Trophoblast cell (in vitro differentiated cells and primary cell): ENCODE data around the gene EXOC4.

Source experiments
- DNase-seq, 2 donors: peaks; one replicate each; pipeline ENCODE4 v3.0.0-alpha.2; 2016
- H2AFZ ChIP-seq: 2 replicates; pipeline ENCODE4 v1.6.1; 2013; ENCODE audit warnings: low read length, moderate library complexity, mild to moderate bottlenecking; ENCODE audit not compliant: insufficient read depth, poor library complexity
- H2AK5ac ChIP-seq: 2 replicates; pipeline ENCODE4 v1.6.1; 2013; ENCODE audit warnings: mild to moderate bottlenecking, low read length
- H2BK120ac ChIP-seq: 2 replicates; pipeline ENCODE4 v1.6.1; 2013; ENCODE audit warnings: low read length, mild to moderate bottlenecking, moderate library complexity; ENCODE audit not compliant: insufficient read depth, poor library complexity
- H2BK12ac ChIP-seq: 2 replicates; pipeline ENCODE4 v1.6.1; 2013; ENCODE audit warnings: mild to moderate bottlenecking, low read length, moderate library complexity
- H2BK5ac ChIP-seq: 2 replicates; pipeline ENCODE4 v1.6.1; 2013; ENCODE audit warnings: low read length, low read depth, moderate library complexity, mild to moderate bottlenecking; ENCODE audit not compliant: poor library complexity
- H3K14ac ChIP-seq: 2 replicates; pipeline ENCODE4 v1.6.1; 2013; ENCODE audit warnings: mild to moderate bottlenecking, low read length
- H3K18ac ChIP-seq: 2 replicates; pipeline ENCODE4 v1.6.1; 2013; ENCODE audit warnings: mild to moderate bottlenecking, low read length
- H3K23ac ChIP-seq: 2 replicates; pipeline ENCODE4 v1.6.1; 2013; ENCODE audit warnings: low read length
- H3K27ac ChIP-seq: 2 replicates; pipeline ENCODE4 v1.5.1; 2013; ENCODE audit warnings: low read depth, mild to moderate bottlenecking, inconsistent platforms, low read length, moderate library complexity
- H3K27me3 ChIP-seq: 2 replicates; pipeline ENCODE4 v1.6.1; 2013; ENCODE audit warnings: inconsistent platforms, mild to moderate bottlenecking, low read length, moderate library complexity; ENCODE audit not compliant: insufficient read depth
- H3K36me3 ChIP-seq, 2 experiments: 1 replicate in 1 of 2; 2 replicates in 1 of 2; pipeline ENCODE4 v1.6.1; 2013; ENCODE audit warnings: low read length in 2 of 2, mild to moderate bottlenecking in 2 of 2, moderate library complexity in 1 of 2; ENCODE audit not compliant: insufficient read depth in 2 of 2, control insufficient read depth in 1 of 2
- H3K4ac ChIP-seq: 2 replicates; pipeline ENCODE4 v1.6.1; 2013; ENCODE audit warnings: low read depth, mild to moderate bottlenecking, low read length, moderate library complexity
- H3K4me1 ChIP-seq, 2 experiments: 1 replicate in 1 of 2; 2 replicates in 1 of 2; pipeline ENCODE4 v1.6.1; 2013; ENCODE audit warnings: low read length in 2 of 2, mild to moderate bottlenecking in 2 of 2, moderate library complexity in 1 of 2; ENCODE audit not compliant: insufficient read depth in 2 of 2, control insufficient read depth in 1 of 2
- H3K4me2 ChIP-seq: 2 replicates; pipeline ENCODE4 v1.6.1; 2013; ENCODE audit warnings: inconsistent platforms, mild to moderate bottlenecking, low read length, moderate library complexity
- H3K4me3 ChIP-seq: 2 replicates; pipeline ENCODE4 v1.5.1; 2013; ENCODE audit warnings: mild to moderate bottlenecking, low read depth, low read length, inconsistent platforms
- H3K79me1 ChIP-seq: one replicate; pipeline ENCODE4 v1.6.1; 2013; ENCODE audit warnings: low read length
- H3K79me2 ChIP-seq: 2 replicates; pipeline ENCODE4 v1.6.1; 2013; ENCODE audit warnings: low read length, mild to moderate bottlenecking; ENCODE audit not compliant: control insufficient read depth, insufficient read depth, poor library complexity
- H3K9ac ChIP-seq: 2 replicates; pipeline ENCODE4 v1.6.1; 2013; ENCODE audit warnings: mild to moderate bottlenecking, low read length
- H3K9me3 ChIP-seq: 2 replicates; pipeline ENCODE4 v1.6.1; 2013; ENCODE audit warnings: low read depth, mild to moderate bottlenecking, control low read depth, inconsistent platforms, low read length; ENCODE audit not compliant: insufficient read depth
- H4K12ac ChIP-seq: 2 replicates; pipeline ENCODE4 v1.6.1; 2013; ENCODE audit warnings: low read depth, mild to moderate bottlenecking, low read length, moderate library complexity
- H4K8ac ChIP-seq: 2 replicates; pipeline ENCODE4 v1.6.1; 2013; ENCODE audit warnings: low read depth, mild to moderate bottlenecking, low read length, moderate library complexity
- H4K91ac ChIP-seq: one replicate; pipeline ENCODE4 v1.6.1; 2013; ENCODE audit warnings: low read depth, mild to moderate bottlenecking, low read length, moderate library complexity
- WGBS: extraction: QIAGEN DNeasy Blood & Tissue Kit; methylation state at CpG from one replicate; pipeline ENCODE4 v1.1.7; 2013; ENCODE audit warnings: missing lambda C conversion rate; ENCODE audit not compliant: insufficient read length, insufficient coverage; ENCODE audit errors: extremely low coverage; 5-methylcytosine and 5-hydroxymethylcytosine counted together

The EXOC4 gene

GRCh38 chr7:133619491-133619890, 366.6 kb downstream of the EXOC4 start:
- H3K14ac ChIP-seq = no peak overlapping the region
- H2BK120ac ChIP-seq = no peak overlapping the region
- no peak for DNase-seq
- H3K79me1 ChIP-seq = no peaks in the 10 kb centered on the region
- H3K18ac ChIP-seq = no peak overlapping the region
- no peak overlapping the region for H3K4me2 ChIP-seq
- no peak overlapping the region for H3K4me3 ChIP-seq
- no peak overlapping the region for H4K91ac ChIP-seq
- no peak overlapping the region for H3K27ac ChIP-seq
- no peak overlapping the region for H2BK12ac ChIP-seq
- H3K36me3 ChIP-seq = no peaks in the 10 kb centered on the region
- H3K9me3 ChIP-seq = no peaks in the 10 kb centered on the region
- H2BK5ac ChIP-seq = no peak overlapping the region
- no peak overlapping the region for H3K9ac ChIP-seq
- no peak overlapping the region for H2AFZ ChIP-seq
- H4K8ac ChIP-seq = no peak overlapping the region
- no peaks in the 10 kb centered on the region for H3K79me2 ChIP-seq
- no peak overlapping the region for H4K12ac ChIP-seq
- WGBS = no CpG with 5 or more reads among the region's 2 CpGs
- H2AK5ac ChIP-seq = no peak overlapping the region
- H3K27me3 ChIP-seq = no peaks in the 10 kb centered on the region
- no peaks in the 10 kb centered on the region for H3K4me1 ChIP-seq
- H3K4ac ChIP-seq = no peak overlapping the region
- H3K23ac ChIP-seq = no peak overlapping the region

GRCh38 chr7:133623721-133624120, 370.8 kb downstream of the EXOC4 start:
- Histone ChIP-seq H2BK12ac (no peak overlapping the region), H3K27ac (no peak overlapping the region), H3K4me2 (no peak overlapping the region), H2BK120ac (no peak overlapping the region), H3K79me2 (no peaks in the 10 kb centered on the region), H3K14ac (no peak overlapping the region), H2AK5ac (no peak overlapping the region), H3K4me3 (no peak overlapping the region), H3K4me1 (no peaks in the 10 kb centered on the region), H4K8ac (no peak overlapping the region), H3K23ac (no peak overlapping the region), H3K36me3 (no peaks in the 10 kb centered on the region), H4K91ac (no peak overlapping the region), H3K18ac (no peak overlapping the region), H2AFZ (no peak overlapping the region), H3K27me3 (no peaks in the 10 kb centered on the region), H3K9me3 (no peaks in the 10 kb centered on the region), H4K12ac (no peak overlapping the region), H3K79me1 (no peaks in the 10 kb centered on the region), H3K9ac (no peak overlapping the region), H2BK5ac (no peak overlapping the region), H3K4ac (no peak overlapping the region)
- no CpG with 5 or more reads among the region's 1 CpG for WGBS
- no peak for DNase-seq

- Histone ChIP-seq H3K4me3 (no peak overlapping the region), H2AK5ac (no peak overlapping the region), H3K9me3 (no peaks in the 10 kb centered on the region), H3K4me2 (no peak overlapping the region), H3K79me1 (no peaks in the 10 kb centered on the region), H2BK12ac (no peak overlapping the region), H4K91ac (no peak overlapping the region), H4K12ac (no peak overlapping the region), H2BK5ac (no peak overlapping the region), H2AFZ (no peak overlapping the region), H3K4me1 (no peaks in the 10 kb centered on the region), H3K27me3 (no peaks in the 10 kb centered on the region), H3K23ac (no peak overlapping the region), H3K18ac (no peak overlapping the region), H3K9ac (no peak overlapping the region), H3K27ac (no peak overlapping the region), H4K8ac (no peak overlapping the region), H3K79me2 (no peaks in the 10 kb centered on the region), H3K36me3 (no peaks in the 10 kb centered on the region), H3K4ac (no peak overlapping the region), H3K14ac (no peak overlapping the region), H2BK120ac (no peak overlapping the region)
- DNase-seq = no peak
- WGBS = no CpG with 5 or more reads among the region's 3 CpGs
Observed at GRCh38 chr7:133625046-133625445, 372.2 kb downstream of the EXOC4 start.

GRCh38 chr7:133629701-133630100, 376.8 kb downstream of the EXOC4 start:
- Histone ChIP-seq H3K4me3 (no peak overlapping the region), H3K79me1 (no peaks in the 10 kb centered on the region), H2BK12ac (no peak overlapping the region), H3K9ac (no peak overlapping the region), H4K12ac (no peak overlapping the region), H3K27ac (no peak overlapping the region), H3K27me3 (no peaks in the 10 kb centered on the region), H3K4me1 (peaks cover 0 to 2% of the 10 kb centered on the region in 2 experiments), H3K4ac (no peak overlapping the region), H4K91ac (no peak overlapping the region), H3K23ac (no peak overlapping the region), H2BK120ac (no peak overlapping the region), H2AFZ (no peak overlapping the region), H3K18ac (no peak overlapping the region), H3K4me2 (no peak overlapping the region), H3K79me2 (no peaks in the 10 kb centered on the region), H2BK5ac (no peak overlapping the region), H3K14ac (no peak overlapping the region), H4K8ac (no peak overlapping the region), H3K9me3 (no peaks in the 10 kb centered on the region), H2AK5ac (no peak overlapping the region), H3K36me3 (no peaks in the 10 kb centered on the region)
- no peak for DNase-seq
- WGBS = no CpG with 5 or more reads among the region's 5 CpGs
